ENCODE measurements around the gene FAM118A. TPM values are rescaled to one million over a fixed set of nuclear protein-coding genes. Genes with fewer than 3 reads are reported as not detected.
A peak's percentile ranks its signal among the peaks of the same experiment; 100 is the strongest.
"Not testable (repeated sequence)": the region's sequence is repeated elsewhere in the genome, so short reads cannot be mapped to it uniquely, and the experiment has no call there.

Gene FAM118A
- total RNA-seq, 1 donor from 2014 or later, result 21.0 TPM

GRCh38 chr22:45281010-45281409, 28.7 kb upstream of the FAM118A start:
- no peak for DNase-seq (ENCODE audit: low read depth in 2 of 2)

- DNase-seq (ENCODE audit: low read depth in 2 of 2), result peak in 1 of 2 donors; percentile 56
Observed at GRCh38 chr22:45284705-45285262, 24.9 kb upstream of the FAM118A start, which contains the start of gene UPK3A. Gene UPK3A, plus strand, starts transcription at chr22:45284949. Its CDS starts 65 bp downstream, at chr22:45285014.

- DNase-seq (ENCODE audit: low read depth in 2 of 2), result peak in 1 of 2 donors; percentile 35
Observed at GRCh38 chr22:45285263-45286058, 24.3 kb upstream of the FAM118A start.

- no peak for DNase-seq (ENCODE audit: low read depth in 2 of 2)
Observed at GRCh38 chr22:45286854-45287551, 22.7 kb upstream of the FAM118A start.

- peak in 1 of 2 donors; percentile 23 for DNase-seq (ENCODE audit: low read depth in 2 of 2)
Observed at GRCh38 chr22:45290410-45290936, 19.3 kb upstream of the FAM118A start.

- DNase-seq (ENCODE audit: low read depth in 2 of 2), result no peak
Observed at GRCh38 chr22:45291061-45291930, 18.4 kb upstream of the FAM118A start.

GRCh38 chr22:45291931-45292290, 17.8 kb upstream of the FAM118A start:
- no peak for DNase-seq (ENCODE audit: low read depth in 2 of 2)

- no peak for DNase-seq (ENCODE audit: low read depth in 2 of 2)
Observed at GRCh38 chr22:45292731-45293442, 16.8 kb upstream of the FAM118A start.

- no peak for DNase-seq (ENCODE audit: low read depth in 2 of 2)
Observed at GRCh38 chr22:45294030-45294429, 15.7 kb upstream of the FAM118A start.

GRCh38 chr22:45295004-45295403, 14.7 kb upstream of the FAM118A start:
- not testable (repeated sequence) for DNase-seq (ENCODE audit: low read depth in 2 of 2)

GRCh38 chr22:45295492-45295891, 14.2 kb upstream of the FAM118A start:
- no peak for DNase-seq (ENCODE audit: low read depth in 2 of 2)

- DNase-seq (ENCODE audit: low read depth in 2 of 2), result no peak
Observed at GRCh38 chr22:45296628-45297297, 13.0 kb upstream of the FAM118A start.

- DNase-seq (ENCODE audit: low read depth in 2 of 2), result no peak
Observed at GRCh38 chr22:45298934-45299505, 10.7 kb upstream of the FAM118A start.

- DNase-seq (ENCODE audit: low read depth in 2 of 2), result no peak
Observed at GRCh38 chr22:45302751-45303150, 7.0 kb upstream of the FAM118A start.

GRCh38 chr22:45303181-45303580, 6.6 kb upstream of the FAM118A start:
- no peak for DNase-seq (ENCODE audit: low read depth in 2 of 2)

- DNase-seq (ENCODE audit: low read depth in 2 of 2), result no peak
Observed at GRCh38 chr22:45304971-45305370, 4.8 kb upstream of the FAM118A start.

- DNase-seq (ENCODE audit: low read depth in 2 of 2), result no peak
Observed at GRCh38 chr22:45305456-45306075, 4.2 kb upstream of the FAM118A start.

GRCh38 chr22:45306139-45306538, 3.6 kb upstream of the FAM118A start:
- DNase-seq (ENCODE audit: low read depth in 2 of 2), result no peak

- no peak for DNase-seq (ENCODE audit: low read depth in 2 of 2)
Observed at GRCh38 chr22:45308391-45308956, 1.3 kb upstream of the FAM118A start.
